Stimulated activated CD4-positive, alpha-beta T cell treated with anti-CD3 and anti-CD28 coated beads, Interleukin-1b, Interleukin-23, amount 100 ng/mL, for 48 hours (primary cell): ENCODE results near the gene PGAM5.
"Not testable (repeated sequence)": the region's sequence is repeated elsewhere in the genome, so short reads cannot be mapped to it uniquely, and the experiment has no call there.

ENCODE experiments used
- DNase-seq: peaks from one replicate; pipeline ENCODE4 v3.0.0-alpha.2; 2020

PGAM5 gene

DNA sequence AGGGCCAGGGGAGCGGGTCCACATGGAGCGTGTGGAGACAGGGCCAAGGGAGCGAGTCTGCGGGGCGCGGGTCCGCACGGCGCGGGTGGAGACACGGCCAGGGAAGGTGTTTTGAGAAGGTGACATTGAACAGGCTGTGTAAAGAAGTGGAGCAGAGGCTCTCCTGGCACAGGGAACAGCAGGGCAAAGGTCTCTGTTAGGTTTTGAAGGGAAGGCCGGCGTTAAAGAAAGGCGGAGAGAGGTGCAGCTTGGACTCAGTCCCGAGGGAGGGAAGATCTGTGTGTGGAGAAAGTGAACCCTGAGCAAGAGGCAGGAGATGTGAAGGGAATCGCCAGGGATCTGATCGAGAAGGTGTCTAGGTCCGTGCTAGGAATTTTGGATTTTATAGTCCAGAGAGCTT lies 21.4 kb upstream of the PGAM5 start:
- no peak for DNase-seq

DNA sequence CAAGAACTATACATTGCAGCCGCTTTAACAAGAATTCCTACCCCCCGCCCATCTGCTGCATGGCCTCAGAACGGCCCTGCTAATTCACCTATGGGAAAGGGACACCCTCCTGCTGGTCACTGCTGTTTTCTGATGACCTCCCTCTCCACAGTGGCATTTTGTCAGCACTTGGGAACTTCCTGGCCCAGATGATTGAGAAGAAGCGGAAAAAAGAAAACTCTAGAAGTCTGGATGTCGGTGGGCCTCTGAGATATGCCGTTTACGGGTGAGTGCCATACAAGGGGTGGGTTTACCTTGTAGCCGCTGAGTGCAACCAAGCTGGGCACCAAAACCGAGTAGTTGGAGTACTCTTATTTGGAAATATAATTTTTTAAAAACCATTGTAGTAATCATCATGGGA lies 20.5 kb upstream of the PGAM5 start:
- DNase-seq = no peak

DNA sequence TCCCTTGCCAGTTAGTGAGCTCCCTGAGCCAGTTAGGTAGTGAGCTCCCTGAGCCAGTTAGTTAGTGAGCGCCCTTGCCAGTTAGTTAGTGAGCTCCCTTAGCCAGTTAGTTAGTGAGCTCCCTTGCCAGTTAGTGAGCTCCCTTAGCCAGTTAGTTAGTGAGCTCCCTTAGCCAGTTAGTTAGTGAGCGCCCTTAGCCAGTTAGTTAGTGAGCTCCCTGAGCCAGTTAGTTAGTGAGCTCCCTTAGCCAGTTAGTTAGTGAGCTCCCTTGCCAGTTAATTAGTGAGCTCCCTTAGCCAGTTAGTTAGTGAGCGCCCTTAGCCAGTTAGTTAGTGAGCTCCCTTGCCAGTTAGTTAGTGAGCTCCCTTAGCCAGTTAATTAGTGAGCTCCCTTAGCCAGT lies 18.6 kb upstream of the PGAM5 start:
- not testable (repeated sequence) for DNase-seq

DNA sequence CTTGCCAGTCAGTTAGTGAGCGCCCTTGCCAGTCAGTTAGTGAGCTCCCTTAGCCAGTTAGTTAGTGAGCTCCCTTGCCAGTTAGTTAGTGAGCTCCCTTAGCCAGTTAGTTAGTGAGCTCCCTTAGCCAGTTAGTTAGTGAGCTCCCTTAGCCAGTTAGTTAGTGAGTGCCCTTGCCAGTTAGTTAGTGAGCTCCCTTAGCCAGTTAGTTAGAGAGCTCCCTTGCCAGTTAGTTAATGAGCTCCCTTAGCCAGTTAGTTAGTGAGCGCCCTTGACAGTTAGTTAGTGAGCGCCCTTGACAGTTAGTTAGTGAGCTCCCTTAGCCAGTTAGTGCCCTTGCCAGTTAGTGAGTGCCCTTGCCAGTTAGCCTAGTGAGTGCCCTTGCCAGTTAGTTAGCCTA lies 15.8 kb upstream of the PGAM5 start:
- not testable (repeated sequence) for DNase-seq

DNA sequence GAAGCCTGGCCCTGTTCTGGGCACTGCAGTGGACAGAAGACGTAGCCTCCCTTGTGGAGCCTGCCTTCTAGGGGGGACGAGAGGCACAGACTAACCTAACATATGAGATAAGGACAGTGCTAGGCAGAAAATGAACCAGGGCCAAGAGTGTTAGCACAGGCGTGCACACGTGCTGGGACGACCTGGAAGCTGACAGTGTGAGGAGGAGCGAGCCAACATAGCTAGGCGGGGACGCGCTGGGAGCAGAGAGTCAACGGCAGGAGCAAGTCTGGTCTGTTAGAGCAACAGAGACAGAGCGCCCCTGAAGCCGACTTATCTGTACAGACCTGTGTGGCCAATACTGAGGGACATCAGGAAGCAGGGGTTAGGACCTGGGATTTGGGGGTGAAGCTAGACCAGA lies 15.2 kb upstream of the PGAM5 start:
- no peak for DNase-seq

DNA sequence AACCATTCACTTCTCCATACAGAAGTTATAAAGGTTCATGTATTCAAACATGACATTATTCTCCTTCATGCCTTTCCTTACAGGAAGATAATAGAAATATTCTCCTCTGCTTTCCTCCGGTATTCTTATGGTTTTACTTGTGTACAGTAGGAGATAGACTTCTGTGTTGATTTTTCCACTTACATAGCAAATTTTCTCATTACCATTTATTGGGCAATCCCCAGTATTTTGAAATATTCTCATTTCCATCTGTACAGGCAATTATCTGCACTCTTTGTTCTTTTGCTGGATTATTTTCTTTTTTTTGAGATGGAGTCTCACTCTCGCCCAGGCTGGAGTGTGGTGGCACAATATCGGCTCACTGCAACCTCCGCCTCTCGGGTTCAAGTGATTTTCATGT lies 12.3 kb upstream of the PGAM5 start:
- DNase-seq = no peak

DNA sequence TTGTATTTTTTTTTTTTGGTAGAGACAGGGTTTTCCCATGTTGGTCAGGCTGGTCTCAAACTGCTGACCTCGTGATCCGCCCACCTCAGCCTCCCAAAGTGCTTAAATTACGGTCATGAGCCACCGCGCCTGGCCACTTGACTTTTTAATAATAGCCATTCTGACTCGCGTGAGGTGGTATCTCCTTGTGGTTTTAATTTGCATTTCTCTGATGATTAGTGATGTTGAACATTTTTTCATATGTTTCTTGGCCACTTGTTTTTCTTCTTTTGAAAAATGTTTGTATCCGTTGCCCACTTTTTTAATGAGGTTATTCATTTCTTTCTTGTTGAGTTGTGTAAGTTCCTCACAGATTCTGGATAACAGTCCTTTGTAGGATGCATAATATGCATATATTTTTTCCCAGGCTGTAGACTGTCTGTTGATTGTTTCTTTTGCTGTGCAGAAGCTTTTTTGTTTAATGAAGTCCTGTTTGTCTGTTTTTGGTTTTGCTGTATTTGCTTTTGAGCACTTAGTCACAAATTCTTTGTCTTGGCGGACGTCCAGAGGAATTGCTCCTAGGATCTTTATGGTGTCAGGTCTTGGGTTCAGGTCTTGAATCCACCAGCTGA lies 10.3 kb upstream of the PGAM5 start:
- no peak for DNase-seq

DNA sequence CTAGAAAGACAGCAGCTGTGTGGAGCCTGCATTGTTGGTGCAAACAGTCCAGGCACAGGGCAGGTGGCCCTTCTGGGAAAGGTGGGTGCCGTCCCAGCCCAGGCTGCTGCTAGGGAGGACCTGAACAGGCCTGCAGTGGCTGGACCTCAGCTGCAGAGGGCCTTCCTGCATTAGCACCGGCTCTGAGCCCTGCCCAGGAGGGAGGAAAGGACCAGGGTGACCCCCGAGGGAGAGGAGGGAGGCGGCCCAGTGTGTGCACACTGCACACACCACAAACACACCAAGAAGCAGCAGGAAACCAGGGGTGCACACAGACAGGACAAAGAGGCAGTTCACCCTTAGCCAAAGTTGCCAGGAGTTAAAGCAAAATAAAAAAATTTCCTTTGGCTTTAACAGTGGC lies 8.0 kb upstream of the PGAM5 start:
- DNase-seq = no peak

DNA sequence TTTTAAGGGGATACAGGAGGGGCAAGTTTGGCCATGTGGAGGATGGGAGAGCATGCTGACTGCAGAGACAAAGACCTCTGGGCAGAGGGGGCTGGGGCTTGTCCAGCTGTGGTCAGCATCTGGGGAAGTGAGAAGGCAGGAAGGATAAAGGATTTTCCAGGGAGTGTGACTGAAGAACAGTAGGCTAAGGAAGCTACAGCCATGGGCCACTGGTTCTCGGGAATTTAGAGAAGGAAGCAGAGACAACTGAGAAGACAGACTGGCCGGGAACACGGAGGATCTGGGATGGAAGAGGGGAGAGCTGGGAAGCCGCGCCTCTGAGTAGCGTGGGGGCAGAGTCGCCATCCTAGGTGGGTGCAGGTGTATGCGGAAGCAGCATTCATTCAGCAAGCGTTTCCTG lies 7.0 kb upstream of the PGAM5 start:
- DNase-seq = no peak

DNA sequence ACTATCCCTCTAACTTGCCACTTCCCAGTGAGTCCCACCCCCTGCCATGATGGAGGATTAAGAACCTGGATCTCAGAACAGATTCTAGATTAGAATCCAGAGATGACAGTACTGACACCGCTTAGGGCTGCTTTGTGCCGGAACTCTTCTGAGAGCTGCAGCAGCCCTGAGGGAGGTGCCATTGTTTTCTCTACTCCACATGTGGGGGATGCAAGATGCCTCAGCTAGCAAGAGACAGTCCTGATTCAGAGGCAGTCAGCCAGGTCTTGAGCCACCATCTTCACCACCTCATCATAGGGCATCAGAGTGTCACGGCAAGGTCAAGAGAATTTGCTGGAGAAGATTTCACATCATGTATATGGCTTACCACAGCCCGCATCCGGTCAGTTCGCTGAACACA lies 3.4 kb upstream of the PGAM5 start:
- no peak for DNase-seq

DNA sequence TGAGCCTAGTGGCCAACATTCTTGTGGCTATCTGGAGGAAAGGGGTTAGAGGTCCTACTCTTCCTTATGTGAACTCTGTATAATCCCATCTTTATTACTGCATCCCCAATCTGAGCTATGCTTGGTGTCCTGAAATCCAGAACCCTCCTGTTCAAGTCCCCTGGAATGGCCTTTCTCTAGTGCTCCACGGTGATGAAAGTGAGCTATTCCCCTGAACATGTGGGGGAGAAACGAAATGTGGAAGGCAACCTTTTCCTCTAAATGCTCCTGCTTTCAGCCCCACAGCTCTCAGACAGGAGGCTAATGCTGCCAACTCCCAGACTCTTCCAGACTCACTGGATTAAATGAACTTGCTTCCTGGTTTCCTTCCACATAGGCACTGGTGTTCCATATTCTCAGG lies 2.5 kb upstream of the PGAM5 start:
- DNase-seq = no peak

DNA sequence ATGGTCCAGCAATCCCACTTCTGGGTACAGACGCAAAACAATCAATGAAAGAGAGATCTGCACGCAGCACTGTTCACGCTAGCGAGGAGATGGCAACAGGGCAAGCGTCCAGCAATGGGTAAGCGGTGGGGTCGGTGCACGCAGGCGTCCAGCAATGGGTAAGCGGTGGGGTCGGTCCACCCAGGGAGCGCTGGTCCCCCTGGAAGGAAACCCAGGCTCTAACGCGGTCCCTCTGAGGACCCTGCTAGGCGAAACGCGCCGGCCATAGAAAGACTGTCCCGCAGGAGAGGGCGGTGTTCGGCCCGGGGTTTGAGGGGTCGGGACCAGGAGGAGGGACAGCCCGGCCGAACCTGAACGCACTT lies 618 bp upstream of the PGAM5 start:
- no peak for DNase-seq

DNA sequence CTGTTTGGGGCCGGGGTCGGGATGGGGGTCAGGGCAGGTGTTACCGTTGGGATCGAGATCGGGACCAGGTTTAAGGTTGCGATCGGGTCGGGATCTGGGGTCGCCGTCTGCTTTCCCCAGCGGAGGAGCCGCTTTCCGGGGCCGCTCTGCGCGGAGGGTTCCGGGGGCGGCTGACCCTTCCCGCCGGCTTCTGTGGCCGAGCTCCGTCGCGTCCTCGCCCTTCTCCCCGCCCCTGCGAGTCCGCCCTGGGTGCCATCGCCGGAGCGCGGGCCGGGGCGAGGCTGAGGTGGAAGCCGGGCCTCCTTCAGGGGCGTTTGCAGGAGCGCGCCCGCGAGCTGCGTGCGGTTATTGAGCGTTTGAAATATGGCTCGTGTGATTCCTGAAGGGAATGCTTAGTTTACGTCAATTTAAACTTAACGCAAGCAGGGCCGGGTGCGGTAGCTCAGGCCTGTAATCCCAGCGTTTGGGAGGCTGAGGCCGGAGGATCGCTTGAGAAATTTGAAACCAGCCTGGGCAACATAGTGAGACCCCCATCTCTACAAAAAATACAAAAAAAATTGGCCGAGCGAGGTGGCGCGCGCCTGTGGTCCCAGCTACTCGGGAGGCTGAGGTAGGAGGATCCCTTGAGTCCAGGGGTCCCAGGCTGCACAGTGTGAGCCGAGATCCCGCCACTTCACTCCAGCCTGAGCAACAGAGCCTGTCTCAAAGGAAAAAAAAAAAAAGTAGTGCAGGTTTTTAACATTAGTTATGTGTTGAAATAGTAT lies 620 bp downstream of the PGAM5 start:
- DNase-seq = peak; percentile 17

DNA sequence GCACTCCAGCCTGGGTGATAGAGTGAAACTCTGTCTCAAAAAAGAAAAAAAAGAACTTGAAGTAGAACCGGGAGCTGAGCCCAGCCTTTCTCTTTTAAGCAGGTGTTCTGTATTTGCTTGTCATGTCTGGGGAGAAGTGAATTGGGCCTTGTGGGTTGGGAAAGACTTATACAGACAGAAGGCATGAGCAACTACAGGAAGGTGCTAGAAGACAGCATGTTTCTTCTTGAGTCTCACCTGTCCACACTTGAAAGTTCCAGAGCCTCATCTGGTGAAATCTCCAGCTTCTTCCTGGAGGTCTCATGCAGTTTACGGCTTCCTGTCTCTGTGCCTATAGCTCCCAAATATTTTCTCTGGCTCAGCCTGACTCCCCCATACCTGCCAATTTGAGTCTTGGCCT lies 2.5 kb downstream of the PGAM5 start:
- DNase-seq = no peak

DNA sequence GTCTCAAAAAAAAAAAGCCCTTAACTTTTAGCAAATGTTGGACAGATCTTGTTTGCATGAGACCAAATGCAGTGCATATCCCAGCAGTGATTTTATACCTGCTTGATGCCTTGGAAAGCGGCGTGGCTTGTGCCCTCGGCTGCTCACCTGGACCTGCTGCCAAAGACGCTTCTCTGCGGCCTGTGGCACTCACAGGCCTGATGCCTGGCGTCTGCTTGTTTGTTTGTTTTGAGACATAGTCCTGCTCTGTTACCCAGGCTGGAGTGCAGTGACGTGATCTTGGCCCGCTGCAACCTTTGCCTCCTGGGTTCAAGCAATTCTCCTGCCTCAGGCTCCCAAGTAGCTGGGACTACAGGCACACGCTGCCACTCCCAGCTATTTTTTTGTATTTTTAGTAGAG lies 5.2 kb downstream of the PGAM5 start:
- no peak for DNase-seq

DNA sequence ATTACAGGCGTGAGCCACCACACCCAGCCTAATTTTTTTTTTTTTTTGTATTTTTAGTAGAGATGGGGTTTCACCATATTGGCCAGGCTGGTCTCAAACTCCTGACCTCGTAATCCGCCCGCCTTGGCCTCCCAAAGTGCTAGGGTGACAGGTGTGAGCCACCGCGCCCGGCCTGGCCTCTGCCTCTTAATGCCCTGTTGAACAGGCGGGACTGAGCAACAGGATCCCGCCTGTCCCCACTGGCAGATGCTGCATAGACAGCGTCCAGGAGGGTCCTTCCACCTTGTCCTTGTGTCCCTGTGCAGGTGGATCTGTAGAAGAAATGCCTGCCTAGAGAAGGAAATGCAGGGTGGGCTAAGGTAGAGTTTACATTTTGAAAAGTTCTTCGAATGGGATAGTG lies 5.7 kb downstream of the PGAM5 start:
- DNase-seq = no peak

DNA sequence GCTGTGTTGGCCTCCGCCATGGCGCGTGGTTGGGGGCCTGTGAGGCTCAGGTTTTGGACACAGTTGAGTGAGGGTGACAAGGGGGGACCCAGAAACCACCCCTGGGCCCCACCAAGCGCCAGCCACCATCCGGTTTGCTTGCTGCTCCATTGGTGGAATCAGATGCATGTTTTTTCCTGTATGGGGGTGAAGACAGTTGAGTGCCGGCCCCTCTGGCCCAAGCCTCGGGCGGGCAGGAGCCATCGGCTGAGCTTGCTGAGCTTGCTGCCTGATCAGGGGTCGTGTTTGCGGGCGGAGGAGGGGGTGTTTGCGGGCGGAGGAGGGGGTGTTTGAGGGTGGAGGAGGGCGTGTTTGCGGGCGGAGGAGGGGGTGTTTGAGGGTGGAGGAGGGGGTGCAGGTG lies 6.4 kb downstream of the PGAM5 start:
- no peak for DNase-seq

DNA sequence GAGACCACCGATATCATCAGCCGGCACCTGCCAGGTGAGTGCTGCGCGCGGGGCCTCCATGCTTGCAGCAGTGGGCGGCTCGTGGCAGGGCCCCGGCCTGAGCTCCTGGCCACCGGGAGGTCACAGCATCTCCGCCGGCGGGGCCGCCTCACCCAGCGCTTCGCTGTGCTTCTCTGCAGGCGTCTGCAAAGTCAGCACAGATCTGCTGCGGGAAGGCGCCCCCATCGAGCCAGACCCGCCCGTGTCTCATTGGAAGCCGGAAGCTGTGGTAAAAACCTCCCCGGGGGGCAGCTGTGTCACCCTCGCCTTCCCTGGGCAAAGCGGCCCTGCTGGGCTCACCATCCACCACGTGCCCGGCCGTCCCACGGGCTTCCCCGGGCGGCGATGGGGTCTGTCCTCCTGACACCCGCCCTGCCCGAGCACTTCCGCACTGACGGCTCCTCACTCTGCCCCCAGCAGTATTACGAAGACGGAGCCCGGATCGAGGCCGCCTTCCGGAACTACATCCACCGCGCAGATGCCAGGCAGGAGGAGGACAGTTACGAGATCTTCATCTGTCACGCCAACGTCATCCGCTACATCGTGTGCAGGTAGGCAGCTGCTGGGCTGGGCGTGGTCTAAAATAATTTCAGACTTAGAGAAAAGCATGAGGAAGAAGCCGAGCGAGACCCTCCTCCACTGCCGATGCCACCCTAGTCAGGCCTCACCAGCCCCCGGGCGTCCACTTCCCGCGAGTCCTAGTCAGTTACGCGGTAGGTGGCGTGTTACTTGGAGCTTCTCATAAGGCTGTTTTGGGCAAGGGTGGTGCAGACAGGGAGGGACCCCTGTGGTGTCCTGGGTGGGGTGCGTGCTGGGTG lies 7.1 kb downstream of the PGAM5 start:
- no peak for DNase-seq

DNA sequence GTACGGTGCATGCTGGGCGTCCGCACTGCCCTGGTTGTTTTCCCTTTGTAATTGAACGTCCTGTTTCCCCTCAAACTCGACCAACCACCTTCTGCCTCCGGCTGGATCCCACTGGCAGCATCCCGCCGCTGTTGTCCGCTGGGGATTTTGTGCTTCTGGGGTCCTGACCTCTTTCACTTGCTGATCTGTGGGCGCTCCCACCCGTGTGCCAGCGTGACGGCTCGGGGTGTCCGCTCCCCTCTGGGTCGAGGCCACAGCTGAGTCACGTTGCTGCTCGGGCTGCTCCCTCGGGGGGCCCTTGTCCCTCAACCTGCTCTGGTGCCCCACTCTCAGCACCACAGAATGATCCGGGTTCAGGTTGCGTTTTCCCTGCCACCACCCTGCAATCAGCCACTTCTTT lies 8.0 kb downstream of the PGAM5 start:
- DNase-seq = no peak

DNA sequence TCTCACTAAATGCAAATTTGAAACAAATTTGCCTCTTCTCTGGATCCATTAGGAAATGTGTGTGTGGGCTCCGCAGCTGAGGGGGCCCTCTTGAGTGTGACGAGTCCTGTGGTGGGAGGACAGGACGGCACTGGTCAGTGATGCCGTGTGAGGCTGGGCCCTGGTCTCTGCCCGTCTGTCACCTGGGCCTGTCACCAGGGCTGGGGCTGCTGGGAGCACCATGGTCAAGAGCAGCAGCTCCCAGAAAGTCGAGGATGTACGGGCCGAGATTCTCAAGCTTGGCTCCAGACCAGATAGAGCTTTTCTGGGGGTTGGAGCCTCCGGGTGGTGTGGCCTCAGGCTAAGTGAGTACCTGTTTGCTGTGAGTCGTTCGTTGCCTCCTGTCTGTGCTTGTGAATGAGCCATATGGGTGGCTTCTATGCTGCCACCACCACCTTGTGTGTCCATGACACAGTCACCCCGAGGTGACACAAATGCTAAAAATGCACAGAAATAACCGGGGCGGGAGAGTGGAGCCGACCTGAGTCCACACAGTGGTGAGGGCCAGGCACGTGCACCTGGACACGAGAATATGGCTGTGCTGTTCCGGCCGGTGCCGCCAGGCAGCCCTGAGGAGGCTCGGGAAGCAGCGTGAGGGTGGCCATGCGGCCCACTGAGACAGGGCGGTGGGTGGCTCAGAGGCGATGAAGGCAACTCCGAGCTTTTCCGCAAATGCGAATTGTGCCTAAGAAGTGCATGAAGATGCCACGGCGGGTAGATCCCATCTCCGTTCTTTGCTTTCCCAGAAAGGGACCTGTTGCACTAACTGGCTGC lies 8.7 kb downstream of the PGAM5 start:
- DNase-seq = no peak

DNA sequence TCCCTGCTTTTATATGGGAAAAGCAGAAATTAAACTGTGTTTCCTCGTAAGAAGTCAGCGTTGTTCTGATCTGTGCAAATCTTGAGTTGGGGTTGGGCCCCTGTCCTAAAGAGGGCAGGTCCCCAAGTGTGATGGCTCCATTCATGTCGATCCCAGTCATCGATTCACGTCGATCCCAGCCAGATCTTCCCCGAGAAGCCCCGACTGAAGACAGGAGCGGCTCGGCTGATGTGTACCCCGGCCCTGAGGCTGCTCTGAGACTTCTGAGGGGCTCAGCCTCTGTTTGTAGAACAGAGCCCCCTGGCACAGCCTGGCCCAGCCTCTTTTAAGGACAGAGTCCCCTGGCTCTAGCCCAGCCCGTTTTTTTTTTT lies 9.3 kb downstream of the PGAM5 start:
- DNase-seq = no peak

DNA sequence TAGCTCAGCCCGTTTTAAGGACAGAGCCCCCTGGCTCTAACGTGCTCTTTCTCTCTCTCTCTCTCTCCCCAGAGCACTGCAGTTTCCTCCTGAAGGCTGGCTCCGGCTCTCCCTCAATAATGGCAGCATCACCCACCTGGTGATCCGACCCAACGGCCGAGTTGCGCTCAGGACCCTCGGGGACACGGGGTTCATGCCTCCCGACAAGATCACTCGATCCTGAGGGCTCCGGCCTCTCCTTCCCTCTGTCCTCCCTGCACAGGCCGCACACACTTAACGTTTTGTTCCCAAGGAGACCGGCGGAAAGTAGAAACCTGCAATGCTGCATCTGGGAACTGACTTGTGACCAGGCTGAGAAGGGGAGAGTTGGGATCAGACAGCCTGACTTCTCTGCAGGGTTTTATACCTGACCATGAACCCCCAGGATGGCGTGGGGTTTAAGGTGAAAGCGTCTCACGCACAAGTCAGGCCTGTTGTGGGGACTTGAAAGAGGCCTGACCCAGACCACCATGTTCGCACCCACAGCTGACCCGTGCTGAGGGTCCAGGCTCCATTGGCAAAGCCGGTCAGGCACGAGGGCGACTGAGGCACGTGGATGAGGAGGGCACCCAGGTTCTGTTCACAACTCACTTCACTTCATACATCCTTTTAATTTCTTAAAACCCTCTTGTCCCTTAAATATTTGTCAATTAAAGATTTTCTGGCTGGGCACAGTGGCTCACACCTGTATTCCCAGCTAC lies 10.1 kb downstream of the PGAM5 start:
- no peak for DNase-seq
